Vagina (tissue), 2 donors: ENCODE measurements around the gene ELOVL6.
"Not testable (repeated sequence)": the region's sequence is repeated elsewhere in the genome, so short reads cannot be mapped to it uniquely, and the experiment has no call there.

ENCODE experiments used
- POLR2A ChIP-seq, 2 donors: fragments of 450-650 bp; IDR thresholded peaks; one replicate each; pipeline ENCODE4 v1.6.1; 2017; ENCODE audit warnings: antibody characterized with exemption in 2 of 2, mild to moderate bottlenecking in 2 of 2, moderate library complexity in 2 of 2
- POLR2AphosphoS5 ChIP-seq, 2 donors: sonication (generic); formaldehyde crosslinking; IDR thresholded peaks; one replicate each; pipeline ENCODE4 v1.9.0; 2017; ENCODE audit warnings: antibody characterized with exemption in 2 of 2, mild to moderate bottlenecking in 2 of 2, low read depth in 1 of 2; ENCODE audit not compliant: insufficient read depth in 1 of 2
- TF ChIP-seq, protein P1 (sequence below), 3 experiments: fragments of 450-650 bp in 2 of 3; fragments of 200-600 bp in 1 of 3; sonication (generic) in 1 of 3; IDR thresholded peaks; one replicate each; pipeline ENCODE4 v1.5.1; 2017 to 2019; ENCODE audit warnings: antibody characterized with exemption in 3 of 3, mild to moderate bottlenecking in 2 of 3, moderate library complexity in 2 of 3

DNA sequence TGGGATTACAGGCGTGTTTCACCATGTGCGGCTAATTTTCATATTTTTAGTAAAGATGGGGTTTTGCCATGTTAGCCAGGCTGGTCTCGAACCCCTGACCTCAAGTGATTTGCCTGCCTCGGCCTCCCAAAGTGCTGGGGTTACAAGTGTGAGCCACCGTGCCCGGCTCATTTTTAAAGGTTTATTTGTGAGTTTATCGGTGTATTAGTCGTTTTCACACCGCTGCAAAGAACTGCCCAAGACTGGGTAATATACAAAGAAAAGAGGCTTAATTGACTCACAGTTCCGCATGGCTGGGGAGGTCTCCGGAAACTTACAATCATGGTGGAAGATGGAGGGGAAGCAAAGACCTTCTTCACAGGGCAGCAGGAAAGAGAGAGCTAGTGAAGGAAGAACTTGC lies 159.3 kb downstream of the ELOVL6 start:
- TF ChIP-seq POLR2AphosphoS5 (IDR thresholded peaks at IDR 0.05; ENCODE audit: insufficient read depth in 1 of 2, low read depth in 1 of 2); POLR2A (IDR thresholded peaks at IDR 0.05): not testable (repeated sequence)
- TF ChIP-seq, protein P1, sequence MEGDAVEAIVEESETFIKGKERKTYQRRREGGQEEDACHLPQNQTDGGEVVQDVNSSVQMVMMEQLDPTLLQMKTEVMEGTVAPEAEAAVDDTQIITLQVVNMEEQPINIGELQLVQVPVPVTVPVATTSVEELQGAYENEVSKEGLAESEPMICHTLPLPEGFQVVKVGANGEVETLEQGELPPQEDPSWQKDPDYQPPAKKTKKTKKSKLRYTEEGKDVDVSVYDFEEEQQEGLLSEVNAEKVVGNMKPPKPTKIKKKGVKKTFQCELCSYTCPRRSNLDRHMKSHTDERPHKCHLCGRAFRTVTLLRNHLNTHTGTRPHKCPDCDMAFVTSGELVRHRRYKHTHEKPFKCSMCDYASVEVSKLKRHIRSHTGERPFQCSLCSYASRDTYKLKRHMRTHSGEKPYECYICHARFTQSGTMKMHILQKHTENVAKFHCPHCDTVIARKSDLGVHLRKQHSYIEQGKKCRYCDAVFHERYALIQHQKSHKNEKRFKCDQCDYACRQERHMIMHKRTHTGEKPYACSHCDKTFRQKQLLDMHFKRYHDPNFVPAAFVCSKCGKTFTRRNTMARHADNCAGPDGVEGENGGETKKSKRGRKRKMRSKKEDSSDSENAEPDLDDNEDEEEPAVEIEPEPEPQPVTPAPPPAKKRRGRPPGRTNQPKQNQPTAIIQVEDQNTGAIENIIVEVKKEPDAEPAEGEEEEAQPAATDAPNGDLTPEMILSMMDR (IDR thresholded peaks at IDR 0.05), result not testable (repeated sequence)
